HL-60 (cell line): ENCODE data around the gene SCUBE1.

Experiments used
- DNase-seq, 2 experiments: peaks; one replicate each; pipeline ENCODE4 v3.0.0-alpha.2; 2010 to 2020; ENCODE audit warnings: low read depth in 1 of 2, low spot score in 1 of 2
- H3K27ac ChIP-seq: fragments of 250-450 bp; sonication (Bioruptor Pico); replicated peaks from 2 replicates; pipeline ENCODE4 v1.5.1; 2020; ENCODE audit warnings: mild to moderate bottlenecking, moderate library complexity
- H3K27me3 ChIP-seq: fragments of 250-450 bp; sonication (Bioruptor Pico); 2 replicates; pipeline ENCODE4 v1.5.1; 2021; ENCODE audit warnings: mild to moderate bottlenecking, moderate library complexity; ENCODE audit not compliant: insufficient read depth, poor library complexity, severe bottlenecking
- H3K4me3 ChIP-seq: replicated peaks from 2 replicates; pipeline ENCODE4 v1.5.1; 2011; ENCODE audit warnings: mild to moderate bottlenecking, control low read depth, low read length; ENCODE audit not compliant: insufficient read depth
- GABPA ChIP-seq: IDR thresholded peaks from 2 replicates; pipeline ENCODE4 v1.6.1; 2012; ENCODE audit warnings: low read depth
- POLR2AphosphoS5 ChIP-seq: IDR thresholded peaks from 2 replicates; pipeline ENCODE4 v1.6.1; 2012; ENCODE audit warnings: low read depth
- REST ChIP-seq: IDR thresholded peaks from 2 replicates; pipeline ENCODE4 v1.6.1; 2012; ENCODE audit warnings: low read depth; ENCODE audit not compliant: insufficient replicate concordance
- SPI1 ChIP-seq: IDR thresholded peaks from 2 replicates; pipeline ENCODE4 v1.6.1; 2012; ENCODE audit warnings: low read depth, mild to moderate bottlenecking, borderline replicate concordance
- TF ChIP-seq, protein P1 (sequence below): IDR thresholded peaks from one replicate; pipeline ENCODE4 v1.5.1; 2011; ENCODE audit warnings: low read length, control low read depth, inconsistent platforms; ENCODE audit not compliant: insufficient read depth

SCUBE1 gene

DNA sequence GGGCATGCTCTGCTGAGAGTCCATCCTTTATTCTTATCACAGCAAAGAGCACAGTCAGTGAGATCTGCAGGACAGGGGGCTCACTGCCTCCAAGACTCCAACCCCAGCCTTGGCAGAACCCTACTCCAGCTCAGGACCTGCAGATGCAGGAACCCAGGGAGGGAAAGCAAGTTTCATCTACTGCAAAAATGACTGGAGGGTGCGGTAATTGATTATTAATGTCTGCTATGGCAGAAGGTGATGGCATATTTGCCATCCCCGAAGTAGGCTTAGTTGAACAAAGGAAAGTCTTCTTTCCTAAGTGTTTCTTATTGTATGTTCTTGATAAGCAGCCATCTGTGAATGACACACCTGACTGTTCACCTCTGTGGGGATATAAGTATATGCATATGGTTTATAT, 9.2 kb downstream of the SCUBE1 start:
- Histone ChIP-seq H3K27ac (no peak overlapping the region), H3K27me3 (no peaks in the 10 kb centered on the region)

GRCh38 chr22:43333156-43333555, 10.0 kb downstream of the SCUBE1 start:
- Histone ChIP-seq H3K27me3 (no peaks in the 10 kb centered on the region), H3K4me3 (no peak overlapping the region), H3K27ac (no peak overlapping the region)
- DNase-seq = no peak
- TF ChIP-seq GABPA (no peak), SPI1 (no peak)

More for the DNA sequence above, 9.2 kb downstream of the SCUBE1 start:
- DNase-seq = no peak
- H3K4me3 ChIP-seq = no peak overlapping the region
- TF ChIP-seq REST = no peak
- no peak for TF ChIP-seq SPI1
- TF ChIP-seq, protein P1, sequence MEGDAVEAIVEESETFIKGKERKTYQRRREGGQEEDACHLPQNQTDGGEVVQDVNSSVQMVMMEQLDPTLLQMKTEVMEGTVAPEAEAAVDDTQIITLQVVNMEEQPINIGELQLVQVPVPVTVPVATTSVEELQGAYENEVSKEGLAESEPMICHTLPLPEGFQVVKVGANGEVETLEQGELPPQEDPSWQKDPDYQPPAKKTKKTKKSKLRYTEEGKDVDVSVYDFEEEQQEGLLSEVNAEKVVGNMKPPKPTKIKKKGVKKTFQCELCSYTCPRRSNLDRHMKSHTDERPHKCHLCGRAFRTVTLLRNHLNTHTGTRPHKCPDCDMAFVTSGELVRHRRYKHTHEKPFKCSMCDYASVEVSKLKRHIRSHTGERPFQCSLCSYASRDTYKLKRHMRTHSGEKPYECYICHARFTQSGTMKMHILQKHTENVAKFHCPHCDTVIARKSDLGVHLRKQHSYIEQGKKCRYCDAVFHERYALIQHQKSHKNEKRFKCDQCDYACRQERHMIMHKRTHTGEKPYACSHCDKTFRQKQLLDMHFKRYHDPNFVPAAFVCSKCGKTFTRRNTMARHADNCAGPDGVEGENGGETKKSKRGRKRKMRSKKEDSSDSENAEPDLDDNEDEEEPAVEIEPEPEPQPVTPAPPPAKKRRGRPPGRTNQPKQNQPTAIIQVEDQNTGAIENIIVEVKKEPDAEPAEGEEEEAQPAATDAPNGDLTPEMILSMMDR = no peak
- TF ChIP-seq POLR2AphosphoS5 = no peak
- TF ChIP-seq GABPA = no peak

DNA sequence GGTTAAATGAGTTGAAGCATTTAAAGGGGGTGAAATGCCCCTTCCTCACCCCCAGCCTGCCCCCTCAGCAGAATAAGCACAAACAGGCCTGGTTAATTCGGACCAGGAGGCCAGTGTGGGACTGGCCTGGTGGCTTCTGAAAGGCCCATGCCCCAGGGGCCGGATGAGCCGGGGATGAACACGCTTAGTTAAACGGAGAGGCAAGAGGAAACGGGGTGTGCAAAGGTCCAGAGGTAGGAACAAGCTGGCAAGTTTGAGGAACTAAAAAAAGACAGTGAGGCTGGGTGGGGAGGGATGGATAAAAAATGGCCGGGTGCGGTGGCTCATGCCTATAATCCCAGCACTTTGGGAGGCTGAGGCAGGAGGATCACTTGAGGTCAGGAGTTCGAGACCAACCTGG, 11.5 kb downstream of the SCUBE1 start:
- DNase-seq = no peak
- no peak for TF ChIP-seq GABPA
- no peak for TF ChIP-seq SPI1
- TF ChIP-seq, protein P1 = no peak
- no peak for TF ChIP-seq POLR2AphosphoS5
- no peak for TF ChIP-seq REST

DNA sequence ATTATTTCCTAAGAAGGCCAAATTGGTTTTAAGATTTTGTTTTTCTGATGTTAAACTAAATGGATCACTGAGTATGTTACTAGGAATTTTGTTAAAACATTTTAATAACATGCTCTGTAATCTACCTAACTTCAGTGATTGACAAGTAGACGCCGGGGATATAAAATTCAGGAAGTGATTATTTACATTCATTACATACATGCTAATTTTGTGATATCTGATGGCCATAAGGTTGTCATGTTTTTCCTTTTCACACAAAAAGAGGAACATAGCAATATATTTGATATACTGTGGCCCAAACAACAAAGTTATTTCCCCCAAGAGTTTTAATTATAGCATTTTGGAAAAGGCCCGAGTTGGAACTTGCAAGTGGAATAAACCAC, 12.1 kb downstream of the SCUBE1 start:
- Histone ChIP-seq H3K27ac (no peak overlapping the region), H3K4me3 (no peak overlapping the region), H3K27me3 (no peaks in the 10 kb centered on the region)
- TF ChIP-seq POLR2AphosphoS5 (no peak), SPI1 (no peak), GABPA (no peak), REST (no peak)
- TF ChIP-seq, protein P1 = no peak
- no peak for DNase-seq

More for the DNA sequence above, 11.5 kb downstream of the SCUBE1 start:
- H3K4me3 ChIP-seq = no peak overlapping the region
- H3K27me3 ChIP-seq = no peaks in the 10 kb centered on the region
- H3K27ac ChIP-seq = no peak overlapping the region
